VCaP (cell line): ENCODE data around the gene CNTRL.
A peak's percentile ranks its signal among the peaks of the same experiment; 100 is the strongest.

Source experiments
- H3K27ac ChIP-seq: fragments of 450-650 bp; 2 replicates; pipeline ENCODE4 v1.5.1; 2017
- TF ChIP-seq, protein P1 (sequence below): fragments of 450-650 bp; conservative IDR thresholded peaks from 2 replicates; pipeline ENCODE4 v1.5.1; 2017; ENCODE audit warnings: mild to moderate bottlenecking, moderate library complexity

Gene CNTRL

DNA sequence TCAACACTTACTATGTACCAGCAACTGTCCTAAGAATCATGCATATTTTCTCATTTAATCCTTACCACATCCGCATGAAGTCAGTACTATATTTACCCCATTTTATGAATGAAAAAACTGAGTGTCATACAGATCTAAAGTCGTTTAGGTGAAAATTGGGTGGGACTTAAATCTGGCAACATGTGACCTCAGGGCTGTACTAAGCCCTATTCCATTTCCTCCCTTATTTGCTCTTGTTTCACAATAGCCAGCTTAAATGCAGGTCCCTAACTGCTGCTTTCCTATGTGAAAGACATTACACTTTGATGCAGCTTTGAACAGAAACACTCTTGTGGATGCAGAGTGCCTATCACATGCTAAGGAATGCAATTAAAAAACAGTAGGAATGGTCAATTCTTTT lies 129.4 kb downstream of the CNTRL start:
- H3K27ac ChIP-seq = no peak overlapping the region
- TF ChIP-seq, protein P1, sequence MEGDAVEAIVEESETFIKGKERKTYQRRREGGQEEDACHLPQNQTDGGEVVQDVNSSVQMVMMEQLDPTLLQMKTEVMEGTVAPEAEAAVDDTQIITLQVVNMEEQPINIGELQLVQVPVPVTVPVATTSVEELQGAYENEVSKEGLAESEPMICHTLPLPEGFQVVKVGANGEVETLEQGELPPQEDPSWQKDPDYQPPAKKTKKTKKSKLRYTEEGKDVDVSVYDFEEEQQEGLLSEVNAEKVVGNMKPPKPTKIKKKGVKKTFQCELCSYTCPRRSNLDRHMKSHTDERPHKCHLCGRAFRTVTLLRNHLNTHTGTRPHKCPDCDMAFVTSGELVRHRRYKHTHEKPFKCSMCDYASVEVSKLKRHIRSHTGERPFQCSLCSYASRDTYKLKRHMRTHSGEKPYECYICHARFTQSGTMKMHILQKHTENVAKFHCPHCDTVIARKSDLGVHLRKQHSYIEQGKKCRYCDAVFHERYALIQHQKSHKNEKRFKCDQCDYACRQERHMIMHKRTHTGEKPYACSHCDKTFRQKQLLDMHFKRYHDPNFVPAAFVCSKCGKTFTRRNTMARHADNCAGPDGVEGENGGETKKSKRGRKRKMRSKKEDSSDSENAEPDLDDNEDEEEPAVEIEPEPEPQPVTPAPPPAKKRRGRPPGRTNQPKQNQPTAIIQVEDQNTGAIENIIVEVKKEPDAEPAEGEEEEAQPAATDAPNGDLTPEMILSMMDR = no peak

DNA sequence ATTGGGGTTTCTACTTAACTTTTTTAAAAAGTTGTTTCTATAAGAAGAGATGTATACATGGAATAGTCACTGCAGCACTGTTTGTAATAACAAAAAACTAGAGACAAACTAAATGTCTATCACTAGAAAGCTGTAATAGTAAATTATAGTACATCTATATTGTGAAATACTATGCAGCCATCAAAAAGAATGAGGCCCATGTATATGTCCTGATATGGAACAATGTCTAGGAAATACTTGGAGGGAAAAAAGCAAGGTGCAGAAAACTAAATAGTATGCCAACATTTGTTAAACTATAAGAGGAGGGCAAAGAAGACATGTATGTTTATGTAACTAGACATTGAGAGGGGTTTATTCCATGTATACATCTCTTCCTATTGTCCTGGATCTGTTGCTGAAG lies 129.9 kb downstream of the CNTRL start:
- TF ChIP-seq, protein P1 = no peak
- H3K27ac ChIP-seq = no peak overlapping the region

DNA sequence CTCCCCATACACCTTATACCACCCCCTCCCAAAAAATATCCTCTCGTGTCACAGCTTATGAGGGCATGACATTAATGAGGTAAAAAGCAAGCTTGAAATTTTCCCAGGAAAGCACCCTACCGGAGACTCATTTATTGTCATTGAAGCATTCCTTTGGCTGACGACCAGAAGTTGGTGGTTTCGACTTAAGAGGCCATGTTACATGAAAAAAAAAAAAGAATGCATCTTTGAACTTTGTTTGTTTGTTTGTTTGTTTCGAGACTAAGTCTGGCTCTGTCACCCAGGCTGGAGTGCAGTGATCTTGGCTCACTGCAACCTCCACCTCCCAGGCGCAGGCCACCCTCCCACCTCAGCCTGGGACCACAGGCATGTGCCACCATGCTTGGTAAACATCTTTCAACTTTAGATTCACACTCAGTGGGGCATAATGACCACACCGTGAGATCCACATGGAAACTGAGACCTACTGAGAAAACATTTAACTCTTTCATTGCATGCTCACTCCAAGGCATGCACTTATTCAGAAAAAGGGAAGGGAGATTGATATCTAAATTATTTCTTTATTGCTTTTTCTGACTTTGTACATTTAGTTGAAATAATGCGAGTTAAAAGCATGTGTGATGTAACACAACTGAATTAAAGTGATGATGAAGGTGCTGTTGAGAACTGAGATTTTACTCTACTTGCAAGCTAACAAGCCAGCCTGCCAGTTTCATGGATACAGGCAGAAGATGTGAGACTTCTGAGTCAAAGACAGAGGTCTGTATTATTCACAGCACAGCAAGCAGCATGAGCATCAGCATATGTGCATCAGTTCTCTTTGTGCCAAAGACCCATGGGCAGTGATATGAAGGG lies 132.0 kb downstream of the CNTRL start:
- H3K27ac ChIP-seq = no peak overlapping the region
- TF ChIP-seq, protein P1 = no peak

DNA sequence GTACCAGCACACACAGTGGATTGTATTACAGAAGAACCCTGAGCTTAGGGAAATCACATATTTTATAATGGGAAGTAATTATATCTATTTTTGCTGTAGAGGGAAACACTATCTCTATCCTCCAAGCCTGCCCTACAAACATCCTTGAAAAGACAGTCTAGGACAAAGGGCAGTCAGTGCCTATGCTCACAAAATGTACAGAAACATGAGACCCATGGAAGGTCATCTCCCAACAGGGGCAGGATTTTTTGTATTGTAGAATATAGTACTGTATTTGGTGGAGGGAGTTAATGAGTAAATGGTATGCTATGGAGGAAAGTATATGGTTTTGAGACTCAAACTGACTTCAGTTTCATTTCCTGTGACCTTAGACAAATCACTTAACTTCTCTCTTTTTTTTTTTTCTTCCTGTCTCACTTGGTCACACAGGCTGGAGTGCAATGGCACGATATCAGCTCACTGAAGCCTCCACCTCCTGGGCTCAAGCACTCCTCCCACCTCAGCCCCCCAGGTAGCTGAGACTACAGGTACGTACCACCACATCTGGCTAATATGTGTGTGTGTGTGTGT lies 132.7 kb downstream of the CNTRL start:
- no peak overlapping the region for H3K27ac ChIP-seq
- TF ChIP-seq, protein P1 = no peak

DNA sequence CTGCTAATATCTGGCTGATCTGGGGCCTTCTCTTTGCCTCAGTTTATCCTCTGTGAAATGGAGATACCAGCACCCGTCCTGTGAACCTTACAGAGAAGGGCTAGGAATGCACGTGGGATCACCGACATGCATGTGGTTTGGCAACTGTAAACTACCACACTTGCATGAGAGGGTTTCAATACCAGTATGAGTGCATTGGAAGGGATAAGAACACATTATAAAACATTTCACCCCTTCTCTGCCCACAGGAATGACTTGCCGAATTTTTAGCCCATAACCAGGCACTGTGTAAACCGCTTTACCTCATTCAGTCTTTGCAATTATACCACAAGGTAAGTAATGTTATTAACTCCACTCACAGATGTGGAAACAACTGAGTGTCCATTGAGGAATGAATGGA lies 135.8 kb downstream of the CNTRL start:
- TF ChIP-seq, protein P1 = no peak
- no peak overlapping the region for H3K27ac ChIP-seq

DNA sequence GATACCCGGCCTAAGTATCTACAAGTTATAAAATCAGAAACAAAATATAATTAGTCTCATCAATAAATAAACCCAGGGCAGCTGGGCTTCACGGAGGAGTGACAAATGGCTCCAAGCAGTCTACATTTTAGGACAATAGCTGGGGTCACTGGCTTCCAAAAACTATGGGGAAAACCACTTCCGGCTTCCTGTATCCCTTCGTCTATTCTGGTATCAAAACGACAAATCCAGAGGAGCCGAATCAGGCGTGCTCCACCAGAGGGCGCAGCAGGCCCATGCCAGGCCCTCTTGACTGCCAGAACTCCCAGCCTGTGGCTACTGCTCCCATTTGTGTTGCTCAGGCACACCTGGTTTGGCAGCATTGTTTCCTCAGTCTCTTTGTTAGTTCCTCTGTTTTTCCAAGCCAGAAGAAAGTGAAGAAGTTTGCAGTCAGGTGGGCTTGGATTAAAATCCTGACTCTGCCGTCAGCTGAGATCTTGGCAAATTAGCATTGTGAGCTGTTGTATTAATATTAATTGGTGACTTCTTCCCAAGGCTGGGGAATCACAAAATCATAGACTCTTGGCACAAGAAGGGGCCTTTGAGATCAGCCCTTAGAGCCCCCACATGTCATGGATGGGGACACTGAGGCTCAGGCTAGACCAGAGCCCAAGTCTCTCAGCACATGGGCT lies 138.5 kb downstream of the CNTRL start:
- TF ChIP-seq, protein P1 = peak; percentile 99
- peak overlapping the region; percentile 26; the same call in 1 of the 2 replicates for H3K27ac ChIP-seq

DNA sequence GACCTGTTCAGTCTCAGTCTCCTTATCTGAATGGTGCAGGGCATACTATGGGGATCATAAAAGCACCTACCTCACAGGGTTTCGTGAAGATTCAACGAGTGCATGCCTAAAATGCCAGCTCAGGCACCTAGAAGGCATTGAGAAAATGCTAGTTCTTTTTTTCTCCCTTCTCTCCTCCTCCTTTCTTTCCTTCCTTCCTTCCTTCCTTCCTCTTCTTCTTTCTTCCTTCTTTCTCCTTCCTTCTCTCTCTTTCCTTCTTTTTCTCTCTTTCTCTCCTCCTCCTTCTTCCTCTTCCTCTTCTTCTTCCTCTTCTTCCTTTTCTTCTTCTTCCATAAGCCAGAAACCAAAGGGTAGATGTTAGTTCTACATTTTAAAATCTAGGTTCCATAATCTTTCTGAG lies 139.2 kb downstream of the CNTRL start:
- H3K27ac ChIP-seq = no peak overlapping the region
- TF ChIP-seq, protein P1 = no peak
